Measurements from ENCODE around the gene PLA2G4E.

The PLA2G4E gene

GRCh38 chr15:41952013-41952563, 68.8 kb downstream of the PLA2G4E start:
- no peak for DNase-seq

- no peak for DNase-seq
Measured at GRCh38 chr15:41951571-41951970, 69.3 kb downstream of the PLA2G4E start.

- no peak for DNase-seq
Measured at GRCh38 chr15:41950489-41950888, 70.4 kb downstream of the PLA2G4E start.

GRCh38 chr15:41950127-41950483, 70.7 kb downstream of the PLA2G4E start:
- no peak for DNase-seq

- DNase-seq = no peak
Measured at GRCh38 chr15:41949401-41950126, 71.3 kb downstream of the PLA2G4E start.

GRCh38 chr15:41948490-41948889, 72.4 kb downstream of the PLA2G4E start:
- no peak for DNase-seq

GRCh38 chr15:41946970-41947369, 73.9 kb downstream of the PLA2G4E start:
- DNase-seq = no peak

- no peak for DNase-seq
Measured at GRCh38 chr15:41945731-41946130, 75.1 kb downstream of the PLA2G4E start.

GRCh38 chr15:41945221-41945620, 75.6 kb downstream of the PLA2G4E start:
- DNase-seq = no peak

GRCh38 chr15:41944313-41944940, 76.4 kb downstream of the PLA2G4E start:
- DNase-seq = no peak

GRCh38 chr15:41943543-41944312, 77.1 kb downstream of the PLA2G4E start:
- DNase-seq = no peak

- no peak for DNase-seq
Measured at GRCh38 chr15:41942886-41943285, 78.0 kb downstream of the PLA2G4E start.

- DNase-seq = no peak
Measured at GRCh38 chr15:41941644-41942415, 79.0 kb downstream of the PLA2G4E start.

GRCh38 chr15:41940441-41940857, 80.4 kb downstream of the PLA2G4E start:
- no peak for DNase-seq

- DNase-seq = no peak
Measured at GRCh38 chr15:41939986-41940385, 80.9 kb downstream of the PLA2G4E start.

- DNase-seq = no peak
Measured at GRCh38 chr15:41937568-41937923, 83.3 kb downstream of the PLA2G4E start.

GRCh38 chr15:41936649-41937567, 83.9 kb downstream of the PLA2G4E start:
- DNase-seq = peak; percentile 67

GRCh38 chr15:41936155-41936554, 84.7 kb downstream of the PLA2G4E start:
- DNase-seq = no peak

- DNase-seq = no peak
Measured at GRCh38 chr15:41935566-41936020, 85.2 kb downstream of the PLA2G4E start.

GRCh38 chr15:41934843-41935242, 86.0 kb downstream of the PLA2G4E start:
- DNase-seq = peak; percentile 62

GRCh38 chr15:41933771-41934170, 87.1 kb downstream of the PLA2G4E start:
- DNase-seq = no peak

GRCh38 chr15:41933326-41933725, 87.5 kb downstream of the PLA2G4E start:
- no peak for DNase-seq
